Chondrocyte (in vitro differentiated cells): Measurements from ENCODE around the gene CCDC54. TPM values are rescaled to one million over a fixed set of nuclear protein-coding genes. Genes with fewer than 3 reads are reported as not detected.

ENCODE experiments used
- DNase-seq: peaks from one replicate; pipeline ENCODE4 v3.0.0; 2021; ENCODE audit warnings: mixed read lengths, low spot score
- H3K27ac Mint-ChIP-seq: one replicate; pipeline ENCODE4 v1.8.0; 2021; ENCODE audit warnings: mild to moderate bottlenecking, moderate library complexity, mixed read lengths; ENCODE audit not compliant: unreplicated experiment
- H3K27me3 Mint-ChIP-seq: 2 replicates; pipeline ENCODE4 v1.8.0; 2021; ENCODE audit warnings: low read depth, mixed read lengths
- H3K36me3 Mint-ChIP-seq: 2 replicates; pipeline ENCODE4 v1.8.0; 2021; ENCODE audit warnings: low read depth, mixed read lengths
- H3K4me1 Mint-ChIP-seq: 2 replicates; pipeline ENCODE4 v1.8.0; 2021; ENCODE audit warnings: low read depth, mild to moderate bottlenecking, mixed read lengths
- H3K4me3 Mint-ChIP-seq: one replicate; pipeline ENCODE4 v1.8.0; 2021; ENCODE audit warnings: mild to moderate bottlenecking, moderate library complexity, mixed read lengths; ENCODE audit not compliant: unreplicated experiment
- H3K9me3 Mint-ChIP-seq: 2 replicates; pipeline ENCODE4 v1.8.0; 2021; ENCODE audit warnings: low read depth, mixed read lengths
- CTCF ChIP-seq: fragments of 200-600 bp; sonication (generic); IDR thresholded peaks from 2 replicates; pipeline ENCODE4 v1.5.0; 2021; ENCODE audit warnings: antibody characterized with exemption, mild to moderate bottlenecking, moderate library complexity
- total RNA-seq: library from RNA; stranded (reverse); gene quantifications from 3 replicates; pipeline ENCODE4 v1.2.1, GENCODE V29; 2021

The CCDC54 gene
- total RNA-seq, 1 donor from 2014 or later: not detected

DNA sequence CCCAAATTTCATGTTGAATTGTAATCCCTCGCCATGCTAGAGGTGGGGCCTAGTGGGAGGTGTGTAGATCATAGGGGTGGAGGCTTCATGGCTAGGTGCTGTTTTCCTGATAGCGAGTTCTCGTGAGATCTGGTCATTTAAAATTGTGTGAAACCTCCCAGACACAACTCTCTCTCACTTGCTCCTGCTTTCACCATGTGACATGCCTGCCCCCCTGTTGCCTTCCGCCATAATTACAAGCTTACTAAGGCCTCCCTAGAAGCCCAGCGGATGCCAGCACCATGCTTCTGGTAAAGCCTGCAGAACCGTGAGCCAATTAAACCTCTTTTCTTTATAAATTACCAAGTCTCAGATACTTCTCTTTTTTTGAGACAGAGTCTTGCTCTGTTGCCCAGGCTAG is 36.0 kb downstream of the CCDC54 start:
- Mint-ChIP-seq H3K4me1 (peaks cover 8% of the 10 kb centered on the region), H3K4me3 (no peak overlapping the region)
- TF ChIP-seq CTCF: no peak

GRCh38 chr3:107414325-107414964 is 37.2 kb downstream of the CCDC54 start:
- no peaks in the 10 kb centered on the region for H3K27me3 Mint-ChIP-seq
- H3K9me3 Mint-ChIP-seq: peaks cover 13% of the 10 kb centered on the region
- no peak overlapping the region for H3K4me3 Mint-ChIP-seq

More for the DNA sequence above, 36.0 kb downstream of the CCDC54 start:
- peaks cover 6% of the 10 kb centered on the region for H3K36me3 Mint-ChIP-seq
- no peak for DNase-seq
- no peaks in the 10 kb centered on the region for H3K27me3 Mint-ChIP-seq
- peaks cover 17% of the 10 kb centered on the region for H3K9me3 Mint-ChIP-seq
- no peak overlapping the region for H3K27ac Mint-ChIP-seq

DNA sequence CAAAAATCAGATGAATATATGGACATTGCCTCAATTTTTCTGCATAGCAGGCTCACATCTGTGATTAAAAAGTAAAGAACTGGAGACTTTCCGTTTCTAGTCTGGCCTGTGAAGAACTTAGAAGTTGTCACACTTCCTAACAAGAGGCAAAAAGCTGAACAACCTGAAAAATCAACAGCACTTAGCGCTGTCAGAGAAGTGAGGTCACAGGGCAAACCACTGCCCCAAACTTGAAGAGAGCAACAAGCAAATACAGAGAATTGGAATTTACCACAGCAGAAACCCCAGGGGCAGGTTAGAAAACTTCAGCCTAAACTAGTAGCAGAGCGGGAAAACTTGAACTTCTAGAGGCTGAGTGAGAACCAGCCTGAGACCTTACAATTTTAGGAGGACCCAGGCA is 38.9 kb downstream of the CCDC54 start:
- Mint-ChIP-seq H3K4me3 (no peak overlapping the region), H3K27me3 (no peaks in the 10 kb centered on the region), H3K4me1 (peaks cover 10% of the 10 kb centered on the region), H3K36me3 (no peaks in the 10 kb centered on the region), H3K27ac (no peak overlapping the region), H3K9me3 (no peaks in the 10 kb centered on the region)
- DNase-seq: no peak
- no peak for TF ChIP-seq CTCF

More at GRCh38 chr3:107414325-107414964, 37.2 kb downstream of the CCDC54 start:
- no peak overlapping the region for H3K27ac Mint-ChIP-seq
- no peak for TF ChIP-seq CTCF
- H3K4me1 Mint-ChIP-seq: peaks cover 8% of the 10 kb centered on the region
- no peak for DNase-seq
- H3K36me3 Mint-ChIP-seq: peaks cover 5% of the 10 kb centered on the region

DNA sequence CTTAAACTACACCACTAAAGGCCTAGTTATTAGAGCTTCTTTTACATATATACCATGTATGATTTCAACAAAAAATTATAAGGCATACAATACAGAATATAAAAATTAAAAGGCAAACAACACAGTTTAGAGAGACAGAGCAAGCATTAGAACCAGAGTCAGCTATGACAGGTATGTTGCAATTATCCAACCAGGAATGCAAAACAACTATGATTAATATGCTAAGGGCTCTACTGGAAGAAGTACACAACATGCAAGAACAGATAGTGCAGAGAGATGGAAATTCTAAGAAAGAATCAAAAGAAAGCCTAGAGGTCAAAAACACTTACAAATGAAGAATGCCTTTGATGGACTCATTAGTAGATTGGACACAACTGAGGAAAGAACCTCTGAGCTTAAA is 39.6 kb downstream of the CCDC54 start:
- Mint-ChIP-seq H3K36me3 (no peaks in the 10 kb centered on the region), H3K27ac (no peak overlapping the region), H3K9me3 (no peaks in the 10 kb centered on the region), H3K27me3 (no peaks in the 10 kb centered on the region), H3K4me3 (no peak overlapping the region), H3K4me1 (peaks cover 10% of the 10 kb centered on the region)
- TF ChIP-seq CTCF: no peak
- DNase-seq: no peak

GRCh38 chr3:107421170-107421792 is 44.0 kb downstream of the CCDC54 start:
- Mint-ChIP-seq H3K36me3 (no peaks in the 10 kb centered on the region), H3K4me1 (peaks cover 7% of the 10 kb centered on the region), H3K27me3 (no peaks in the 10 kb centered on the region), H3K9me3 (no peaks in the 10 kb centered on the region), H3K27ac (no peak overlapping the region), H3K4me3 (peak overlapping the region; percentile 73)
- no peak for DNase-seq
- TF ChIP-seq CTCF: peak; percentile 95
